Central memory CD4-positive, alpha-beta T cell (primary cell): ENCODE measurements around the gene EIF1AD.
A peak's percentile ranks its signal among the peaks of the same experiment; 100 is the strongest.

ENCODE experiments used
- DNase-seq: peaks from one replicate; pipeline ENCODE4 v3.0.0; 2022

EIF1AD gene

DNA sequence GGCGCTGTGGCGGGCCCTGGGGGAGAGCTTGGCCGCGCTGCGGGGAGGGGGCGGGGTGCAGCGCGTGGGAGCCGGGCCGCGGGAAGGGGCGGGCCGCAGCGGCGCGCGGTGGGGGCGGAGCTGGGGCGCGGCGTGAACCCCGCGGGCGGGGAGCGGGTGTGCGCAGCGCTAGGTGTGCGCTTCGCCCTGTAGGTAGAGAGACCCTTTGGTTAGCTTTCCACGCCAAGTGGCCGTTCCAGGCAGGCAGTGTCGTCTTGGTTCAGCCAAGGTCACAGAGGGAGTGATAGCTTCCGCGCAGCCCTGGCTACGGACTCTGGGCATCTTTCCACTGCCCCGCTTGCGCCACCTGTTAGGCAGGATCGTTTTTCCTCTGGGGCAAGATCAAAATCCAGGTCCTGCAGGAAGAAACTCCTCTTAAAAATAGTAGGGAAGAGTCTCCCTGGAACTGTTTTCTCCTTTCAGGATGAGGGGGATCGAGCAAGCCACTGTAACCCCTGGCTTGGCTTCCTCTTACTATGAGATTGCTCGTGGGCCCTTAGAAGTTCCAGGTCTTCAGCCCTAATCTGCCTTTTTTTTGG is 780 bp upstream of the EIF1AD start:
- DNase-seq, result no peak

DNA sequence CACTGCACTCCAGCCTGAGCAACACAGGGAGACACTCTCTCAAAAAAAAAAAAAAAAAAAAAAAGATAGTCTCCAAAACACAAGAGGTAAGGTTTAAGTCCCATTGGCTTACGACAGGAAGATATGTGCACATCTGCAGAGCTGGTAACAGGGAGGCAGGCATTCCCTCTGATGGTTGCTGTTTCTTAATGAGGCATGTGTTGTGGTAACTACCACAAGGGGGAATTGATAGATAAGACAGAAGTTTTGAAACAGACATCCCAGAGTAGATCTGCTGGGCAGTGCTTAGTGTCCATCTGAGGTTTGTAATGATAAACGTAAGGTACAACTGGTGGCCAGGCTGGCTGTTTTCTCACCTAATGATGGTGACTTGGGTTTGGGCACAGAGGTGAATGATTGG is 4.7 kb downstream of the EIF1AD start:
- DNase-seq, result no peak

DNA sequence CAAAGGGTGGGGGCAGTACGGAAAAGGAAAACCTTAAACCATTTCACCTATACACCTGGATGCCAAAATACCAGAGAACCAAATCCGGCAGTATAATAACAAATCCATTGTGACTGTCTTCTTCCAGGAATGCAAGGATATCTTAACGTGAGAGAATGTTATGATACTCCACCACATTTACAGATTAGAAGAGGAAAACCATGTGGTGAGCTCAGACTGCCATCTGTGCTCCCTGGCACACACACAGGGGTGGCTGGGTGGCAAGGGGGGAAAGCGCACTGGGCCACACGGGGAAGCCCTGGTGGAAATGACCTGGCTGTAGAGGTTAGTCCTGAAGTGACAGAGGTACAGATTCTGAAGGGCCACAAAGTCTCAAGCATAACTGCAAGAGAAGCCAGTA is 9.9 kb downstream of the EIF1AD start:
- DNase-seq, result no peak

DNA sequence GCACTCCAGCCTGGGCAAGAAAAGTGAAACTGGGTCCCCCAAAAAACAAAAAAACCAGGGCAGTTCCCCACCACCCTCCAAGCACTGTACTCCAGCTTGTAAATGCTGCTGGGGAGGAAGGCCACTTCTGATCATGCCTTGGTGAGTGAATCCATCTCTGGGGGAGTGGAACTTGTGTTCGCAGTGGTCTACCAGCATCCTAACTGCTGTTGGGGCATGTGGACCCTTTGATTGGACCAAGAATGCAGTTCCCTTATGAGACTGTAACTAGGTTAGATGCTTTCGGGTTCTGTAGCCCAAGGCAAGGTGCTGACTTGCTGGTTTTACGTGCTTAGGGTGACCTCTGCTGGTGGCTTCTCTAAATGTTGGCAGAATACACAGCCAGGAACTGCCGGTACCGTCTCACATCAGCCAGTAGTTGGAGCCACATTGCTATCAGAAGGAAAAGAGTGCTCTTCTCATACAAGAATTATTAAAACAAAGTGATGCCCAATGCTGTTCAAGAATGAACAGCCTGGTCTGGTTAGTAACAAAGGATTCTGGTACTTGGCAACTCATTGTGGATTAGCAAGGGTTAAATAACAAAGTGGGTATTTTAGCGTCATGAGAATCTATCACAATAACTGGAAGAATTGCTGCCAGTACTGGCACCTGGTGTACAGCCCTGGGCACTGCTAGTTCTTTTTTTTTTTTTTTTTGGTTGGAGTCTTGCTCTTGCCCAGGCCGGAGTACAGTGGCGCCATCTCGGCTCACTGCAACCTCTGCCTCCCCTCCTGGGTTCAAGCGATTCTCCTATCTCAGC is 13.0 kb downstream of the EIF1AD start:
- peak; percentile 91 for DNase-seq

DNA sequence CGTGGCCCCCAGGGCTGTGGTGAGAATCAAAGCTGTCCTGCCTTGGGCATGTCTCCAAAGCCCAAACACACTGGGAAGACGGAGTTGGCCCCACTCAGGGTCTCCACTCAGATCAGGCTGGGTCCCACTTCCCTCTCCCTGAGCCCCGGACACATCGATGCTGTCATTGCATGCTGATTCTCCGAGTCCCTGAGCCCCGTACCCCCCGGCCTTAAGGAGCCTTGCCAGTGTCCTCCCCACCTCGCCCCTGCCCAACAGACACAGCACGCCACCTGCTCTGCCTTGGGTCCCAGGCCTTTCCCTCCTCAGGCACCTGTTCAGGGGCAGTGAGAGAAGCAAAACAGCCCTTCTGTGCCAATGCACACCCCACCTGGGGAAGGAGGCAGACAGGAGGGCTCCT is 14.6 kb downstream of the EIF1AD start:
- DNase-seq, result no peak

DNA sequence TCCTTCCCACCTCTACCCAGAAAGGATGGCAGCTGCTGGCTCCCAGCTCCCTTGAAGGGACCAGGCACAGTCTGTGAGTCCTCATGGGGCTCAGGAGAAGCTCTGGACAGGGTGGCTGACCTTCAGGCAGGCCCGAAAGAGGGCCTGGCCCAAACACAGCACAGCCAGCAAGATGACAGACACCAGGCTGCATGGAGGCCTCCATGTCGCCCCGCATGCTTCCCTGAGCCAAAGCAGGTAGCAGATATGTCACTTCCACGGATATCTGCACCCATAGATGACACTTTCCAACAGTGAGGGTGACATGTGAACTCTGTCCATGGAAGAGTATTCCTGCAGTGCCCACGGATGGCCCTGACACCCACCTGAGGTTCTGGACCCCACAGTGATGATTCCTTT is 18.4 kb downstream of the EIF1AD start:
- no peak for DNase-seq

DNA sequence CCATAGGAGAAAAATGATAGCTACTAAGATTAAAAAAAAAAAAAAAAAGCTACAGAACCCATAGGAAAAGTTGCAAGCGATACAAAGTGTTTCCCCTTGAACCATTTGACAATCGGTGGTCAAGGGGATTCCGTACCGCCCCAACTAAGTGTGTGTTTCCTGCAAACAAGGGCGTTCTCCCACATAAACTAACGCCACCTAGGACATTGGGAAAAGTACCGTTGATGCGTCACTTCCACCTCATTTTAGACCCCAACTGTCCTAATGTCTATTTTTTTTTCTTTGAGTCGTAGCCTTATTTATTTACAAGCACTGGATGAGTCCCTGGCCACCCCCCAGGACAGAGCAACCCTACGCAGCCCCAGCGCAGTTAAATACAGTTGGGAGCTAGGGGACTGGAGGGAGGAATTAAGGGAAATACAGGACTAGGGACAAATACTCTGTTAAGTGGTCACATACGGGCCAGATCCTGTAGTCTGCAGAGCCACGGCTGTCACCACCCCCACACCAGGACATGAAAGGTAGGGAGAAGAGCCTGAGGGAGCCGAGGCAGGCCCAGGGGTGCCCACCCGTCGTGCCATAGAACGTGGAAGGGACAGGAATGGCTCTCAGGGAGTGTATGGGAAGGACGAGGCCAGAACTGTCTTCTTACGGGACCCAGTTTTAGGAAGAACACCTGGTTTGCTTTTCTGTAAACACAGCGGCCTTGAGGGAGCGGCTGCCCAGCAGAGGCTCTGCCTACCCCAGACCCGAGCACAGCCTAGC is 19.0 kb downstream of the EIF1AD start:
- no peak for DNase-seq

DNA sequence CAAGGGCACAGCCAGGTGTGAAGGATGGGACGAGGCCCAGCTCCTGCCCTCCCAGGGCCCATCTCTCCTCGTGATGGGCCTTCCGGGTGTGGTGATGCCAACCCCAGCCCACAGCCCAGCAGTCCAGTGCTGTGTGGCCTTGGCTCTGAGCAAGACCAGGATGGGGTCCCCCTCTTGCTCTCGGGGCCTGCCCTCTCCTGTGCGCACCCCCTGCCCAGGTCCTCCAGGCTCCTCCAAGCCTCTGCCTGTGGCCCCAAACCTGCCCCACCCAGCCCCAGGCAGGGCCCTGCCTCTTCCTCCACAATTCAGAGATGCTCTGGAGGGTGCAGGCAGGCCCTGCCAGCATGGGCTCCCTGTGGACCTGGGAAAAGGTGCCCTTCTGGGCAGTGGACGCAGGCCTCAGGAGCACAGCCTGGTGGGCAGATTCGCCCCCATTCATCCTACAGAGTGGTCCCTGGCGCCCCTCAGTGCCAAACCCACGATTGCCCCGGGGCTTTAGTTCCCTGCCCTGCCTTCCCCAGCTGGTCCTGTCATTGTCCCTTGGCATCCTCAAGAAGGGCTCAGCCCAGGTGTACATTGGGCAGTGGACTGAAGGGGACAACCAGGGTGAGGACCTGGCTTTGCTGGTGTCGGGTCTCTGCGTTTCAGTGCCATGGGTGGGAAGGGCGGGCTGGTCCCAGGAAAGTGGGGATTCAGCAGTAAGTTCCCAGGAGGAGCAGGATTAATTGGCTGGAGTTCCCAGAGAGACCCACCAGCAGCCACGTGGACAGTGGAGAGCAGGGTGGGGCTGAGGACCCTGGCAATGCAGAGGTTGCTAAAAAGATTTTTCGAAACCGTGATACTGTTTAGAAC is 19.8 kb downstream of the EIF1AD start:
- no peak for DNase-seq

DNA sequence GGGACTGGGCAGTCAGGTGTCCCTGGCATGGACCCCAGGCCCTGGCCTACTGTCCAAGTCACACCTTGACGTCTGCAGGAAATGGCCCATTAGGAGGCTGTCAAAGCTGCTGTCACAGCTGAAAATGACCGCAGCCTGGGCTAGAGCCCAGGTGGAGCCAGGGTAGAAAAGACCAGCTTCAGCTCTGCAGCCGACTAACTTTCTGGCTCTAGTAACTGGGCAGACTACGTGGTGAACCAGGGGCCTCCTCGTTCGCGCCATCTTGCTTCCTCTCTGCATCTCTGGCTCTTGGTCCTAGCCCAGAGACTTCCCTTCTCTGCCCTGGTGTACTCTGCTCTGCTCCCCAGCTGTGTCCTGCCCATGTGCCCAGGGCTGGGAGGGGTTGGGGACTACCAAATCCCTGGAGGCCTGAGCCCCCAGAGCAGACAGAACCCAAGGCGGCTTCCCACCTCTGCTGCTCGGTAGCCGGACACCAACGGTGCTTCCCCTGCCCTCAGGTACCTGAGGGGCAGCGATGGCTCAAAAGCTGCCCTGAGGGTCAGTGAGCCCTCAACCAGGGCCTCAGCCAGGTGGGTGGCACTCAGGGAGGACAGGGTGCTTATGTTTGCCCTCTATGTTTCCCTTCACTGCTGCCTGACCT is 20.7 kb downstream of the EIF1AD start:
- no peak for DNase-seq

DNA sequence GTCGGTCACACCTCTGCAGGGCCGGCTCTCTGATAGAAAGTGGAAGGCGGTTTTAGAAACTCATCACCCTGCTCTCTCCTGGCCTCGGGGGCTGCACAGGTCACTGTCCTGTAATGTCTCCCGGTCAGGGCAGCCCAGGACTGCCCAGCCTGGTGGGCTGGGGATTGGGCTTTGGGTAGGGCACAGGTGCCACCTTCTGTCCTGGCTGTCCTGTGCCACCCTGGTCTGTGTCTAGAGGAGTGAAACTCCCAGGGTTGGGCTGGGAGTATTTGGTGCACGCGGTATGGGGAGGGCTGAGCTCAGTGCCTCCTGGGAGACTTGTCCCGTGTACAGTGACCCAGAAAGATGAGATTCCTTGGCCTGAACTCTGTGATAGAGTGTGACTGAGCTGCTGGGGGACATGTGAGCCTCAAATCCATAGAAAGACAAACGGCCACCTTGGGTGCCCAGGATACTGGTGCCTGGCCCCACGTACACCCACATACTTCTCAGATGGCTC is 22.6 kb downstream of the EIF1AD start:
- no peak for DNase-seq

DNA sequence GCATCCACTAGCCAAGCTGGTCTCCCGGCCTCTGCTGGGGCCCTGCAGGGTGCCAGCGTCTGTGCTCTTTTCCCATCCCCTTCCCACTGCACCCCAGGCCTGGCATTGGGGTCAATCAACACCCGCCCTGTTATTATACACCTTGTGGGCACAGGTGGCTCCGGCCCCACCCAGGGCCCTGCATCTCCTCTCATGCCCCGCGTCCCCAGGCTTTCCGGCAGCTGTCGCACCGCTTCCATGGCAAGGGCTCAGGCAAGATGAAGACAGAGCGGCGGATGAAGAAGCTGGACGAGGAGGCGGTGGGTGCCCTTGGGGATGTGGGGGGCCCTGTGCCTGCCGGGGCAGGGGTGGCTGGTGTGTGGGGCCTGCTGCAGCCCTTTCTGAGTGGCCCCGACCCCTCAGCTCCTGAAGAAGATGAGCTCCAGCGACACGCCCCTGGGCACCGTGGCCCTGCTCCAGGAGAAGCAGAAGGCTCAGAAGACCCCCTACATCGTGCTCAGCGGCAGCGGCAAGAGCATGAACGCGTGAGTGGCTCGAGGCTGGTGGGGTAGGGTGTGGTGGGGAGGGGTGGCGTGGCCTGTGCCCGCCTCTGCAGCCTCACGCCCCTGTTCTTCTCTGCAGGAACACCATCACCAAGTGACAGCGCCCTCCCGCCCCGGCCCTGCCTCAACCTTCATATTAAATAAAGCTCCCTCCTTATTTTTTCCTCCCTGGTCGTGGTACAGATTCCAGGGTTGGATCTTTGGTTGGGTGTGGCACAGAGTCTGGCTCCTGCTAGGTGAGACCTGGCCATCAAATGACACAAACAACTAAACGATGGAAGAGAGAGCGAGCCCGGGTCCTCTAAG is 23.3 kb downstream of the EIF1AD start:
- DNase-seq, result no peak

DNA sequence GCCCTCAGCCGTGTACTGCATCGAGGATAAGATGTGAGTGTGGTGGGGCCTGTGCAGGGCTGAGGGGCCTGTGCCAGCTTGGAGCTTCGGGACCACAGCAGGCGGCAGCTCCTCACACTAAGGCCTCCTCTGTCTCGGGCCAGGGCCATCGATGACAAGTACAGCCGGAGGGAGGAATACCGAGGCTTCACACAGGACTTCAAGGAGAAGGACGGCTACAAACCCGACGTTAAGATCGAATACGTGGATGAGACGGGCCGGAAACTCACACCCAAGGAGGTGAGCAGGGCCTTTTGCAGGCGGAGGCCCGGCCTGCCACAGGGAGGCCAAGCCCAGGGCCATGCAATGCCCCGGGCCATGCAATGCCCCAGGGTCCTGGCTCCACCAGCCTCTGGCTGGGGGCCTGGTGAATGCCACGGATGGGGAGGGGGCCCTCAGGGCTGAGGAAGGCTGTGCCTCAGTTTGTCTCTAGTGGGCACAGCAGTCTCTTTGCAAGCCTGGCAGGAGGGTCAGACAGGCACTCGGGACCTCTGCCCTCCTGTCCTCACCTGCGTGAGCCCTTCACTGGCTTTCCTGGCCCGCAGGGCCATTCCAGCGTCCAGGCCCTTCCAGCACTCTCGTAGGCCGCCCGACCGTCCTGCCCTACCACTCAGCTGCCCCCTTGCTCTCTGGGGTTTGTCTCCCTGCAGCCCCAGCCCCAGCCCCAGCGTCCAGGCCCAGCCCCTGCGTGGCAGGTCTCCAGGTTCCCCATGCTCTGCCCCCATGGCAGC is 24.2 kb downstream of the EIF1AD start:
- DNase-seq, result no peak

DNA sequence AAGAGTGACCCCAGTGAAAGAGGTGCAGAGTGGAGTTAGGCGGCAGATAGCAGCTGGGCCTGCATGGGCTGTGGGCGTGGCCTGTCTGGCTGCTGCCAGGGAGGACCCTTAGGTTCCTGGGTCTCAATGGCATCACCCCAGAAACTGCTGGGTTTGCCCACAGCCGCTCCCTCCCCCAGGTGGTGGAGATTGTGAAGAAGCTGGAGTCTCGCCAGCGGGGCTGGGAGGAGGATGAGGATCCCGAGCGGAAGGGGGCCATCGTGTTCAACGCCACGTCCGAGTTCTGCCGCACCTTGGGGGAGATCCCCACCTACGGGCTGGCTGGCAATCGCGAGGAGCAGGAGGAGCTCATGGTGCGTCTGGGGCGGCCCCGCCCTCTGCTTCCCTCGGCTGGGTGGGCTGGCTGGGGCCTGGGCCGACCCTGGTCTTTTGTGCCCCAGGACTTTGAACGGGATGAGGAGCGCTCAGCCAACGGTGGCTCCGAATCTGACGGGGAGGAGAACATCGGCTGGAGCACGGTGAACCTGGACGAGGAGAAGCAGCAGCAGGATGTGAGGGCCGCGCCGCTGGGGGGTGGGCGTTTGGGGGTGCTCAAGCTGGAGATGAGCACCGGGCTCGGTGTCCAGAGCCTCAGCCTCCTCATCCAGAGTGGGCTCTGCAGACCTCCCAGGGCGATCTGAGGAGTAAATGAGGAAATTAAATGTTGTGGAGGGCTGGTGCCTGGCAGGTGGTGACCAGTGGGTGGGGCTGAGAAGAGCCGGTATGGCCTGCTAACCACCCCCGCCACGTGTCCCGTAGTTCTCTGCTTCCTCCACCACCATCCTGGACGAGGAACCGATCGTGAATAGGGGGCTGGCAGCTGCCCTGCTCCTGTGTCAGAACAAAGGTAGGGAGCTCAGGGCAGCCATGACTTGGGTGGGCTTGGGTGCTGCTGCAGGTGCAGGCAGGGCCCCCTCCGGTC is 25.5 kb downstream of the EIF1AD start:
- no peak for DNase-seq

DNA sequence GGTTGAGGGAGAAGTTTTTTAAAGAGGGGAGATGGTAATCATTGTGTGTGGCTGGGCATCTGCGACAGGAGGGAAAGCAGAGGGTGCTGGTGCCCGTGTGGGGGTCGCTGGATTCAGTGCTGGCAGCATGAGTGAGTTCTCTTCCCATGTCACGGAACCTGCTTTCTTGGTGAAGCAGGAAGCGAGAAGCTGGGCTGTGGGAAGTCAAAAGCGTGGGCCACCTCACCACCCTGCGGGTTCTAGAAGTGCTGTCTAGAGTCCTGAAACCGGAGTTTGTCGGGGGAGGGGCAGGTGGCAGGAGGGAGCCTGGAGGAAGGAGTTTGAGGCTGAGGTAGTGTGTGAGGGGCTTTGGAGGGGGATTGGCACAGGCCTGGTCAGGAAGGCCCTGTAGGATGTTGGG is 26.2 kb downstream of the EIF1AD start:
- DNase-seq, result no peak

DNA sequence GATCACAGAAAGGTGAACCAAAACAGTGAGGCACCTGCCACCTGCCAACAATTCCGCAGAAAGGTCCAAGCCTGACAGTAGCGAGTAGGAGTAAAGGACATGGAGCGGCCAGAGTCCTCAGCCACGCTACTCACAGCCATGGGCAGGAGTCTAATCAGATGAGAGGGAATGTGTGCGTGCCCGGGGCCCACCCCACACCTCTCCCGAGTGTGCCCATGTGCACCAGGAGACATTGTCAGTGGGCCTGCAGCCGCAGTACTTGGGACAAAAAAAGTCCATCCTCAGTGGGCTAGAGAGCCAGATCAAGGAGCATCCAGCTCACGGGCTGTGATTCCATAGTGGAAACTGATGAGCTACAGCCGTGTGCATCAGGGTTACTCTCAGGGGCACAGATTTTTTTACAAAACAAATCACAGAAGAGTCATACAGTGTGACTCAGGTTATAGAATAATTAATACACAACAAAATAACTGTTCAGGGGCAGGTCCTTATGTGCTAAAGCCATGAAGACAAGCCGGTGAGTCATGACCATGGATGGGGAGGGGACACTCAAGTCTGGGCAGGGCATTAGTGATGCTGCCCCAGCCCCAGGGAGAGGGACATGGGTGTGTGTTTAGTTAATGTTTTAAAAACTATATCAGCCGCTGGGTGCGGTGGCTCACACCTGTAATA is 28.4 kb downstream of the EIF1AD start:
- no peak for DNase-seq

DNA sequence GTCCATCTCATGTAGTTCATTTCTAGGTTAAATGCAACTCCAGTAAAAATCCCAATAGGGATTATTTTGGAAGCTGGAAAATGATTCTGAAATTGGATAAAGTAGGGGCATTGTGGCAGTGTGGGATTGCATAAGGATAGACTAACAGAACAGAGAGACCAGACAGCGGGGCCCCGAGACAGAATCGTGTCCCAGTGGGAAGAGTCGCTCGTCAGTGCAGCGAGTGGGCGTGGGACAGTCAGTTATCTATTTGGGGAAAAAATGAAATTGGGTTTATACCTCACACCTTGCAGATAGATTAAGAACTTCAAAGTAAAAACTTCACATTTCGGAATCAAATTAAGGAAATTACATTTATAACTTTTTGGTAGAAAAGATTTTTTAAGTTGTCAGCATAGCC is 29.8 kb downstream of the EIF1AD start:
- DNase-seq, result no peak

DNA sequence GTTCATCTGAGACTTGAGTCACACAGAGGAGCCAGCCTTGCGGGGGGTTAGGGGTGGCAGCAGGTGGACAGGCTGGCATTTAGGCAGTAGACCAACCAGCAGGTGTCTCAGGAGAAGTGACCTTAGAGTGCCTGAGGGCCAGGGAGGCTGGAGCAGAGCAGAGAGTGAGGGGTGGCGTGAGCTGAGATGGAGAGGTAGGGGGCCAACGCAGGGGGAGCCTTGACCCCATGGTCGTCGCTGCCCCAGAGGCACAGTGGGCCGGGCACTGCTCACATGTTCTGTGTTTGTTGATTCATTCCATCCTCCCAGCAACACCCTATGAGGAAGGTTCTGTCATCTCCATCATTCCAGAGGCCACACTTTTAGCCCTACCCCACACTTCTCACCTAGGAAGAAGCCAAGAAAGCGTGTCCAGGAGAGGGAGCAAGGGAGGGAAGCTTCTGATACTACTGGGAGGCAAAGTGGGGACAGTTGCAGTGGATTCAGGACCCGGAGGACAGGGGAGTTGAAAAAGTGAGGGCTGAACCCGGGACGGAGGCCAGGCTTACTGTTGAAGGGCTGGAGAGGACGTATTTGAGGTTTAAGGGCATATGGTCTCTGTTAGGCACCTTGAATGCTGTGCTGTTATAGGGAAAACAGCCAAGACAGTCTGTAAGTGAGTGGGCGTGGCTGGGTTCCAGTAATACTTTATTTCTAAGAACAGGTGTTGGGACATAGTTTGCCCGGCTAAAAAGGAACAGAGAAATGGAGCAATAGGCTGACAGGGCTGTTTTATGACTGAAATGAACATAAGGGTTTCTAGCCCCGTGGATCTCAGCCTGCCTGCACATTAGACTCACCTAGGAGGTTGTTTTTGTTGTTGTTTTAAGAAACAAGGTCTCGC is 33.1 kb downstream of the EIF1AD start:
- no peak for DNase-seq
